ENCODE results near the gene MYO16.

DNA sequence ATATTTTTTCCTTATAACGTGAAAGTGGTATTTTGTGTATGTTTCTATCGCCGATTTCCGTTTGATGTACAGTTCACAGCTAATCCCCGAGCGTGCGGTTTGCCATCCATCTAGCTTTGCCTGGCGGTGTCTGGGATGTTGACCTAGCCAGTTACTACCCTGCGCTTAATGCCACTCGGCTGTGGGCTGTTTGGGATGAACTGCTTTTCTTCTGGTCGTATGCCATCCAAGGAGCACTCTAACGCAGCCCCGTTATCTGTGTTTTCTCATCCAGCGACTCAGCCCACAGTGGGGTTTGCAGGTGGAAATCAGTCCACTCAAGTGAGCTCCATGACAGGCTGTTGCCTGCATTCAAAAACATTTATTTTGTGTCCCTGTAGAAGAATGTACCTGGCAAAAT lies 512.3 kb downstream of the MYO16 start:
- no peak for TF ChIP-seq POLR2A (IDR thresholded peaks at IDR 0.05)
- TF ChIP-seq, protein P1, sequence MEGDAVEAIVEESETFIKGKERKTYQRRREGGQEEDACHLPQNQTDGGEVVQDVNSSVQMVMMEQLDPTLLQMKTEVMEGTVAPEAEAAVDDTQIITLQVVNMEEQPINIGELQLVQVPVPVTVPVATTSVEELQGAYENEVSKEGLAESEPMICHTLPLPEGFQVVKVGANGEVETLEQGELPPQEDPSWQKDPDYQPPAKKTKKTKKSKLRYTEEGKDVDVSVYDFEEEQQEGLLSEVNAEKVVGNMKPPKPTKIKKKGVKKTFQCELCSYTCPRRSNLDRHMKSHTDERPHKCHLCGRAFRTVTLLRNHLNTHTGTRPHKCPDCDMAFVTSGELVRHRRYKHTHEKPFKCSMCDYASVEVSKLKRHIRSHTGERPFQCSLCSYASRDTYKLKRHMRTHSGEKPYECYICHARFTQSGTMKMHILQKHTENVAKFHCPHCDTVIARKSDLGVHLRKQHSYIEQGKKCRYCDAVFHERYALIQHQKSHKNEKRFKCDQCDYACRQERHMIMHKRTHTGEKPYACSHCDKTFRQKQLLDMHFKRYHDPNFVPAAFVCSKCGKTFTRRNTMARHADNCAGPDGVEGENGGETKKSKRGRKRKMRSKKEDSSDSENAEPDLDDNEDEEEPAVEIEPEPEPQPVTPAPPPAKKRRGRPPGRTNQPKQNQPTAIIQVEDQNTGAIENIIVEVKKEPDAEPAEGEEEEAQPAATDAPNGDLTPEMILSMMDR (IDR thresholded peaks at IDR 0.05) = no peak
